ENCODE data around the gene PHLPP2.
A peak's percentile ranks its signal among the peaks of the same experiment; 100 is the strongest.
"Not testable (repeated sequence)": the region's sequence is repeated elsewhere in the genome, so short reads cannot be mapped to it uniquely, and the experiment has no call there.

Gene PHLPP2

GRCh38 chr16:71630808-71631207 is 93.7 kb downstream of the PHLPP2 start:
- no peak for DNase-seq (ENCODE audit: low read depth, low spot score)
- H3K4me3 ChIP-seq (ENCODE audit: low read length), result no peak overlapping the region

- DNase-seq (ENCODE audit: low read depth, low spot score), result no peak
- H3K4me3 ChIP-seq (ENCODE audit: low read length), result no peak overlapping the region
Observed at GRCh38 chr16:71629278-71630016, 95.1 kb downstream of the PHLPP2 start.

DNA sequence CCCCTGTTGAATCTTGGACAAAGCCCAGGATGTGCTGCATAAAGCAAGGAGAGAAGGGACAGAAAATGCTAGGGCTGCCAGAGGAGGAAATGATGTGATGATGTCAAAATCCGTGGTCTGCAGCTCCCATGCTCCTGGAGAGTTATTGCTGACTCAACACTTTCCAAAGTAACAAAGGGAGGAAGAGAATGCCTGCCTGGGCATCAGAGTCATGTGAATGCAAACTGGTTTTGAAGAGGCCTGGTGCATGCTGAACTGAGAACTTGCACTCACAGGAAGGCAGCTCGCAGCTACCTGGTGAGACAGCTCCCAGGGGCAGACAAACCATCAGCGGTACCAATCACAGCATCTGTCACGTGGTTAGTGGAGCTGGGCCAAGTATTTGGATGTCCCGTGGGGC is 95.7 kb downstream of the PHLPP2 start:
- DNase-seq (ENCODE audit: low read depth, low spot score), result no peak

GRCh38 chr16:71627731-71628181 is 96.7 kb downstream of the PHLPP2 start:
- DNase-seq (ENCODE audit: low read depth, low spot score), result no peak
- no peak overlapping the region for H3K4me3 ChIP-seq (ENCODE audit: low read length)

More for the DNA sequence above, 95.7 kb downstream of the PHLPP2 start:
- H3K4me3 ChIP-seq (ENCODE audit: low read length), result no peak overlapping the region

- no peak for DNase-seq (ENCODE audit: low read depth, low spot score)
- no peak overlapping the region for H3K4me3 ChIP-seq (ENCODE audit: low read length)
Observed at GRCh38 chr16:71626858-71627213, 97.7 kb downstream of the PHLPP2 start.

GRCh38 chr16:71626018-71626857 is 98.3 kb downstream of the PHLPP2 start, which contains the start of gene MARVELD3:
Gene MARVELD3 (plus strand): TSS chr16:71626184. CDS start chr16:71626230, 46 bp downstream.
- no peak within 1 kb of the TSS for H3K4me3 ChIP-seq (ENCODE audit: low read length)

DNA sequence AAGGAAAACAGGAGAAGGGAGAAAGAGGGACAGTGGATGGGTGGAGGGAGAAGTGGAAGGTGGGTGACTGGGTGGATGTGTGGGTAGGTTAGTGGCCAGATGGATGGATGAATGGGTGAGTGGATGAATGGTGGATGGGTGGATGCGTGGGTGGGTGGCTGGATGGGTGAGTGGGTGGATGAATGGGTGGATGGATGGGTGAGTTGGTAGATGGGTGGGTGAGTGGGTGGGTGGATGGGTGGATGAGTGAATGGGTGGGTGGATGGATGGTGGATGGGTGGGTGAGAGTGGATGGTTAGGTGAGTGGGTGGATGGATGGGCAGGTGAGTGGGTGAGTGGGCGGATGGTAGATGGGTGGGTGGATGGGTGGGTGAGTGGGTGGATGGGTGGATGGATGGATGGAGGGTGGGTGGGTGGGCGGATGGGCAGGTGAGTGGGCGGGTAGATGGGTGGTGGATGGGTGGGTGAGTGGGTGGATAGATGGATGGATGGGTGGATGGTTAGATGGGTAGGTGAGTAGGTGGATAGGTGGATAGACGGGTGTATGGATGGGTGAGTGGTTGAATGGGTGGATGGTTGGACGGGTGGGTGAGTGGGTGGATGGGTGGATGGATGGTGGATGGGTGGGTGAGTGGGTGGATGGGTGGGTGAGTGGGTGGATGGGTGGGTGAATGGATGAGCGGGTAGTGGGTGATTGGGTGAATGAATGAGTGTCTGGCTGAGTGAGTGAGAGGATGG is 99.2 kb downstream of the PHLPP2 start:
- no peak for DNase-seq (ENCODE audit: low read depth, low spot score)
- no peak overlapping the region for H3K4me3 ChIP-seq (ENCODE audit: low read length)

More at GRCh38 chr16:71626018-71626857, 98.3 kb downstream of the PHLPP2 start, which contains the start of gene MARVELD3:
- DNase-seq (ENCODE audit: low read depth, low spot score), result no peak

- no peak overlapping the region for H3K4me3 ChIP-seq (ENCODE audit: low read length)
- DNase-seq (ENCODE audit: low read depth, low spot score), result no peak
Observed at GRCh38 chr16:71623597-71623996, 100.9 kb downstream of the PHLPP2 start.

DNA sequence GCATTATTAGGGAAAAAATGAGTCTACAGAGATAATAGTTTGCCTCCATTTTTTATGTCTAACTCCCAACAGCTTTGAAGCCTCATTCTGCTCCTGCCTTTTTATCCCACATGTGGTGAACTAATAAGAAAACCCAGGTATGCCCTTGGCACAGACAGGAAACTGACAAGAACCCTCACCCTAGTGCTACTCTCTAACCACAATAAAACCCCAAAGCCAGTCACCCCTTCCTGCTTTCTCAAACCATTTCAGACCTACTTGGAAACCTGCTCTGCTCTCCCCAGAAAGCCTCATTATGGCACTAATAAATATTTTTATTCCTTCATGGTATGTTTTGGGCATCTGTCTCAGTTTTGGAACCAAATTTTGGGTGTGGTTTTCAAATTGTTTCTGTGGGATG is 102.4 kb downstream of the PHLPP2 start:
- no peak overlapping the region for H3K4me3 ChIP-seq (ENCODE audit: low read length)
- peak; percentile 58 for DNase-seq (ENCODE audit: low read depth, low spot score)

DNA sequence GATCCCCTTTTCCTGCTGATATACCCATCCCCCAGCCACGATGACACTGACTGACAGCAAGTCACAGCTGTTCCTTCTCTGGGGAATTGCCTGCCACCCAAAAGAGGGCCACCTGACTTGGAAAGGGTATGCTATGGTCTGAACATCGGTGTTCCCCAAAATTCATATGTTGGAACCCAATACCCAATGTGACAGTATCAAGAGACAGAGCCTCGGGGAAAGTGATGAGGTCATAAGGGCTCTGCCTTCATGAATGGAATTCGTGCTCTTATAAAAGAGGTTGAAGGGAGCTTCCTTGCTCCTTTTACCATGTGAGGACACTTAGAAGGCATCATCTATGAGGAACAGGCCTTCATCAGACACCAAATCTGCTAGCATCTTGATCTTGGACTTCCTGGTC is 106.1 kb downstream of the PHLPP2 start:
- H3K4me3 ChIP-seq (ENCODE audit: low read length), result no peak overlapping the region
- no peak for DNase-seq (ENCODE audit: low read depth, low spot score)

GRCh38 chr16:71614956-71615355 is 109.5 kb downstream of the PHLPP2 start:
- DNase-seq (ENCODE audit: low read depth, low spot score); H3K4me3 ChIP-seq (ENCODE audit: low read length): not testable (repeated sequence)

DNA sequence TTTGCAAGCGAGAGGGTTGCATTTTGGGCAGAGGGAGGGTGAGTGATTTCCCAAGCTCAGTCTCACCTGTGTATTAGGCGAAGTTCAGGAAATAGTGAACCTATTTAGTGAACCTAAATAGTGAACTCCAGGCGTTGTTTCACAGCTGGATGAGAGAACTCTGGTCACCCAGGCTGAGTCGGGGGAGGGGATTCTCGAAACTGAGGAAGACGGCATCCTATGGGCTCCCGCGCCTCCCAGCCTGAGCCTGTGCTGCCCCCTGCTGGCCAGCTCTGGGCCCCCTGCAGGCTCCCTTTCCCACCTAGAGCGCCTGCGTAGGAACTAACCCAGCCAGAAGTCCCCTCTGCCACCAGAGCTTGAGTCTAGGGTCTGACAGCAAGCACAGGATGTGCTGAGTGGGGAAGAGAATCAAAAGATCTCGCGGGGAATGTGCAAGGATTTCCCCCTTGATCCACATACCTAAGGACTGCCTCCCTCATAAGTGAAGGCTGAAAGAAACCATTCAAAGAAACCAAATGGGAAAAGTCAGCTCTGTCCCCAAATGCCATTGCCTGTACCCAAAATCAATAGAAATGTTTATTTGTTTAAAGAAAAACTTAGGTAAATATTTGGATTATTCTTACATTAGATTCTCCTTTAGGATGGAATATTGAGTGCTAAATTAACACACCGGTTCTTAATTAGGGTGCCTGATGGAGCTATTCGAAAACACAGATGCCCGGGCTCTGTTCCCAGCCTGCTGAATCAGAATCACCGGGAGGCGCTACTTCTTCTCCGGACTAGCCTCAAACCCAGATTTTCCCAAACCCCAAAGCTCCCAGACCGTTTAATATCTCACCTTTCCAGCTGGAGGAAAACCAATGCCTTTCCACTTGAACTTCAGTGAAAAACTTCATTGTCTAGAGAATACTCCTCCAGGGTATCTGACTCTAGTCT is 113.3 kb downstream of the PHLPP2 start:
- DNase-seq (ENCODE audit: low read depth, low spot score), result peak; percentile 56

GRCh38 chr16:71610447-71610846 is 114.1 kb downstream of the PHLPP2 start:
- no peak for DNase-seq (ENCODE audit: low read depth, low spot score)
- no peak overlapping the region for H3K4me3 ChIP-seq (ENCODE audit: low read length)

More for the DNA sequence above, 113.3 kb downstream of the PHLPP2 start:
- no peak overlapping the region for H3K4me3 ChIP-seq (ENCODE audit: low read length)

DNA sequence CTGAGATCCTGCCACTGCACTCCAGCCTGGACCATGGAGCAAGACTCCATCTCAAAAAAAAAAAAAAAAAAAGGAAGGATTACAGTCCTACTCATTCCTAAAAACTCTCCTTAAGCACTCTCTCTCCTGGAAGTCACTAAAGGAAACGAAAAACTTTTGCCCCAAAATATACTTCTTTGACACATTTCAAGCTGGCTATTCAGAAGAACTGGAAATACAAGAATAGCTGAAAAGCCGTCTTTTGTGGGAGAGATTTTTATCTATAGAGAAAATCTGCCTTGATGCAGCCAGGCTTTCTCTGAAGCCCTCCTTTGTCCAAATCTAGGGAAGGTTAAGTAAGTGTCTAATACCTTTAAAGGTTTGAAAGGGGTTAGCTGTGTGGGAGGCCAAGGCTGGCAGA is 115.4 kb downstream of the PHLPP2 start:
- no peak overlapping the region for H3K4me3 ChIP-seq (ENCODE audit: low read length)
- no peak for DNase-seq (ENCODE audit: low read depth, low spot score)

GRCh38 chr16:71600822-71601221 is 123.7 kb downstream of the PHLPP2 start:
- no peak for DNase-seq (ENCODE audit: low read depth, low spot score)

DNA sequence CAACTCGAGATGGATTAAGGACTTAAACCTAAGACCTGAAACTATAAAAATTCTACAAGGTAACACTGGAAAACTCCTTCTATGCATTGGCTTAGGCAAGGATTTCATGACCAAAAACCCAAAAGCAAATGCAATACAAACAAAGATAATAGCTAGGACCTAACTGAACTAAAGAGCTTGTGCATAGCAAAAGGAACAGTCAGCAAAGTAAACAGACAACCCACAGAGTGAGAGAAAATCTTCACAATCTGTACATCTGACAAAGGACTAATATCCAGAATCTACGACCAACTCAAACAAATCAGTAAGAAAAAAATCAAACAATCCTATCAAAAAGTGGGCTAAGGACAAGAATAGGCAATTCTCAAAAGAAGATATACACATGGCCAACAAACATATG is 126.1 kb downstream of the PHLPP2 start:
- H3K4me3 ChIP-seq (ENCODE audit: low read length); DNase-seq (ENCODE audit: low read depth, low spot score): not testable (repeated sequence)

More at GRCh38 chr16:71600822-71601221, 123.7 kb downstream of the PHLPP2 start:
- H3K4me3 ChIP-seq (ENCODE audit: low read length), result no peak overlapping the region

- not testable (repeated sequence) for DNase-seq (ENCODE audit: low read depth, low spot score)
Observed at GRCh38 chr16:71595340-71595826, 129.1 kb downstream of the PHLPP2 start.

More at GRCh38 chr16:71595340-71595826, 129.1 kb downstream of the PHLPP2 start:
- H3K4me3 ChIP-seq (ENCODE audit: low read length), result not testable (repeated sequence)

Data from Jurkat, Clone E6-1 (cell line).